Fibroblast of skin of left biceps (primary cell): ENCODE measurements around the gene DMPK.
A peak's percentile ranks its signal among the peaks of the same experiment; 100 is the strongest.
"Not testable (repeated sequence)": the region's sequence is repeated elsewhere in the genome, so short reads cannot be mapped to it uniquely, and the experiment has no call there.

Experiments used
- DNase-seq, 2 experiments: peaks; one replicate each; pipeline ENCODE4 v3.0.0-alpha.2; 2013; ENCODE audit warnings: low read depth in 2 of 2

The DMPK gene

DNA sequence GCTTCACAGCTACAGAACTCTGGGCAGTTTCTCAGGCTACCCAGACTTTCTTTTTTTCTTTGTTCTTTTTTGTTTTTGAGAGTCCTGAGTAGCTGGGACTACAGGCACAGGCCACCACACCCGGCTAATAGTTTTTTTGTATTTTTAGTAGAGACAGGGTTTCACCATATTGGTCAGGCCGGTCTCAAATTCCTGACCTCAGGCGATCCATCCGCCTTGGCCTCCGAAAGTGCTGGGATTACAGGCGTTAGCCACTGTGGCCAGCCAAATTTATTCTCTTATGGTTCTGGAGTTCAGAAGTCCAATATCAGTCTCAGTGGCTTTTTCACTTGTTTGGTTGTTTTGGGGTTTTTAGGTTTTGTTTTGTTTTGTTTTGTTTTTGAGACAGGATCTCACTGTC, 36.7 kb downstream of the DMPK start:
- no peak for DNase-seq

DNA sequence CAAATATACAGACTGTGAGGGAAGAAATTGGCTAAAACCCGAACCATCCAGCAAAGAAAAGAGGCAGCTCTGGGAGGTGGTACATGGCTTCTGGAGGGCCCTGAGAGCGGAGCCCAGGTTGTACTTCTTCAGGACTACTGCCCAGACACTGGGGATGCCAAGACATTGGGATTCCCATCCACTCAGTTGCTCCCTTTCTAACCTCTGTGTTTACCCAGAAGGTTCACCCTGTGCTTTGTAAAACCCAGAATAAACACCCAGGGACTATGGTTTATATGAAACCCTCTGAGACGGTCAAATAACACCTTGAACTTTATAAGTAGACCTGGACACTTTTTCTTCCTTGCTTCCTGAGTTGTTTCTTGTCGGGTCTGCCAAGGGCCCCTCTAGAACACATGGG, 39.3 kb downstream of the DMPK start:
- no peak for DNase-seq

DNA sequence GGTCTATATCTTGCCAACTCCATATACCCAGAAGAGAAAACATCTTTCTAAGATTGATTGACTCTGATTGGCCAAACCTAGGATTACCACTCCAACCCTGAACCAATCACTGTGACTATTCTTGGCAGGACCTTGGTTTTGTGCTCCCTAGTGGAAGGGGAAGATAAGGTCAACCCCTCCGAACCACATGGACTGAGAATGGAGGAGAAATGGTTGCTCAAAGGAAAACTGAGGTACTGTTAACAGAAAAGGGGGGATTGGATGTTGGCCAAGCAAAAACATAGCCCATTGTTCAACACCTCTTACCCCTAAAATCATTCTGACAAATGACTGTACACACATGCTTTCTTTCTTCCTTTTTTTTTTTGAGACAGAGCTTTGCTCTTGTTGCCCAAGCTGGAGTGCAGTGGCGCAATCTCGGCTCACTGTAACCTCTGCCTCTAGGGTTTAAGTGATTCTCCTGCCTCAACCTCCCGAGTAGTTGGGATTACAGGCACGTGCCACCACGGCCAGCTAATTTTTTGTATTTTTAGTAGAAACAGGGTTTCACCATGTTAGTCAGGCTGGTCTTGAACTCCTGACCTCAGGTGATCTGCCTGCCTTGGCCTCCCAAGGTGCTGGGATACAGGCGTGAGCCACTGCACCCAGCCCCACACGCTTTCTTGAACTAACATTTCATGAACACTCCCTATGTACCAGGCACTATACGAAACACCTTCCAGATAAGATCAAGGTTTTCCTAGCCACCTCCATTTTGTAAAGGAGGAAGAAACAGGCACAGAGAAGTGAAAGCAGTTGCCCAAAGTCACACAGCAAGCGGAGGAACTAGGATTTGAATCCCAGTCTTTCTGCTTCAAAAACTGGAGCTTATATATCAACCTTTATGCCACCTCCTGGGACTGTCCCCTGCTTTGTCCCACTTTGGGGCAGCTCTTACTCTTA, 42.5 kb downstream of the DMPK start:
- DNase-seq: no peak

DNA sequence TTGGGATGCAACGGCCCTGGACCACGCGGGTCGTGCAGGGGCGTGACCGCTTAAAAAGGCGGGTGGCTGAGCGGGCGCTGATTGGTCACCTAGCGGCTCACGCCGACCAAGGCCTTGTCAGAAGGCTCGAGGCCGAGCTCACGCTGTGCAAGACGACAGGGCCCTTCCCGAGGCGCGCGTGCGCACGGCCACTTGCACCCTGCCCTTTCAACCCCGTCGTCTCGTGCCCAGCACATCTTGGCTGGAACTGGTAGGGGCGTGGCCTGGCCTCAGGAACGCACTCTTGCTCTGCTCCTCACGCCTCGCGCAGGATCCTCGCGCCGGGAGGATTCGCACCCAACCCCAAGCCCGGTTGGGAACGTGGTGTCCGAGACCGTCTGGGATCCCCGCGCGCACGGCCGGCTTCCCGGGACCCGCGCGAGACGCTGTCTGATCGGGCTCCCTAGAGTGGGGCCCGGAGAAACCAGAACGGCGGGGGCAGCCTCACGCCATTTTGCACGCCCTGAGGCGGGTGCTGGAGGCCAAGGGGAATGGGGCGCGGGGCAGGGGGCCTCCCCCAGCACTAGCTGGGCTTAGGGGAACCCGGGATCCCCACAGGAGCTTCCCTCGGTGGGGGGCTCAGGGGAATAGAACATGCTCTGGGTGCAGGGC, 49.0 kb downstream of the DMPK start, which contains the start of gene MEIOSIN:
Gene MEIOSIN, plus strand, starts transcription at position 280 of the 651 bp plus-strand sequence. CDS start 1,938 bp downstream, outside the sequence.
- DNase-seq: no peak

DNA sequence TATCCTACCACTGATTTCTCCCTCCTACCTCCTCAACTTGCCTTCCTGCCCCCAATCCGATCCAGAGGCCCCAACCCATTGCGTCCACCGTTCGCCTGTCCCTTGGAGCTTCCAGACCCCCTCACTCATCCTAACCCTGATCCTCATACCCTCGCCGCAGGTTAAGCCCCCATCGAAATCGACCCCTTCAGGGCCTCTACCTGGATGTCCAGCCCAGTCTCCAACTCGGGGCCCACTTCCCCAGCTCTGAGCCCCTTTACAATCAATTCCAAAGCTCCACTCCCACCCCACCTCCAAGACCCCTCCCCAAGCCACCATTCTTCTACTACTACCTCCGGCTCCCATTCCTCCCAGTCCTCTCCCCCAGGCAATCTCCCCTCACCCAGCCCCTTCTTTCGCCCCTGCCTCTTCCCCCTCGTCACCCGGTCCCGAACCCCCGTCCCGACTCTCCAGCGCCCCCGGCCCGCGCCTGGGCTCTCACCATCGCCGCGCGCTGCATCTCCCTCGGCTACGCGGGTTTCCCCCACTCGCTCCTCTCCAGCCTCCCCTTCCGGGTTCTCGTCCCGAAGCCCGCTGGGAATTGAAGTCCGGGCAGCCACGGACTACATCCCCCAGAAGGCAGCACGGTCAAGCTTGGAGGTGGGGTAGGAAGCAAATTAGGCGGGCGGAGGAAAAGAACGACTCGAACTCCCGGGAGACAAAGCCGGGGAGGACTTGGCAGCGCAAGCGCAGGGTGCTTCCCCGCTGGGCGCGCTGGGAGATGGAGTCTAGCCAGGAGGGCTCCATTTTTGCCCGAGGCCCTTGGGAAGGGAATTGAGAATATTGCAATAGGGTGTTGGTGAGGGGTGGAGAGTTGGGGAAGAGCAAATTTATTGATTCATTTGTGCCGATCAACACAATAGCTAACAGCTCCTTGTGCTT, 51.7 kb downstream of the DMPK start, which contains the start of gene FBXO46:
Gene FBXO46, minus strand, starts transcription at position 529 of the 921 bp plus-strand sequence. CDS start 17,401 bp downstream, outside the sequence.
- peak; percentile 96 to 97 for DNase-seq

DNA sequence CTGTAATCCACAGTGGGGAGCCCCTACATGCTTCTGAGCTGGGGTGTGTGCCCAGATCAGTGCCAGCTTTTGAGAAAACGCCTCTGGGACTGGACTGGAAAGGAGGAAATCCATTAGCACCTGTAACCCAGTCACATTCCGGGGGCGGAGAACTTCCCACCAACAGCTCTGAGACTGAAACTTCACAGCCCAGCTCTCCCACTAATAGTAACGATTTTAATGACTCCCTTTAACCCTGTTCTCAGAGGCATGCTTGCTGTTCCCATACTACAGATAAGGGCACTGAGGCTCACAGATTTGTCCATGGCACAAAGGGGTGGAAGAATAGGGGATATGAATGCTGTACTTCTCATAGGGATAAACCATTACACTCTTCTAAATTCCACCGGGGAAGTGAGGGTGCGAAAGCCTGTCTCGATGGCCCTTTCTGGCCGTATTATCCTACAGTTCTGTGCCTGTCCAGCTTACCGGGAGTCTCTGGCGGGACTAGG, 52.4 kb downstream of the DMPK start:
- no peak for DNase-seq

DNA sequence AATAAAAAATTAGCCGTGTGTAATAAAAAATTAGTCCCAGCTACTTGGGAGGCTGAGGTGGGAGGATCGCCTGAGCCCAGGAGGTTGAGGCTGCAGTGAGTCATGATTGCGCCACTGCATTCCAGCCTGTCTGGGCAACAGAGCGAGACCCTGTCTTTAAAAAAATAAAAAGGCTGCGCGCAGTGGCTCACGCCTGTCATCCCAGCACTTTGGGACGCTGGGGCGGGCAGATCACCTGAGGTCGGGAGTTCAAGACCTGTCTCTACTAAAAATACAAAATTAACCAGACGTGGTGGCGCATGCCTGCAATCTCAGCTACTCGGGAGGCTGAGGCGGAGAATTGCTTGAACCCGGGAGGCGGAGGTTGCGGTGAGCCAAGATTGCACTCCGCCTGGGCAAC, 53.6 kb downstream of the DMPK start:
- not testable (repeated sequence) for DNase-seq

DNA sequence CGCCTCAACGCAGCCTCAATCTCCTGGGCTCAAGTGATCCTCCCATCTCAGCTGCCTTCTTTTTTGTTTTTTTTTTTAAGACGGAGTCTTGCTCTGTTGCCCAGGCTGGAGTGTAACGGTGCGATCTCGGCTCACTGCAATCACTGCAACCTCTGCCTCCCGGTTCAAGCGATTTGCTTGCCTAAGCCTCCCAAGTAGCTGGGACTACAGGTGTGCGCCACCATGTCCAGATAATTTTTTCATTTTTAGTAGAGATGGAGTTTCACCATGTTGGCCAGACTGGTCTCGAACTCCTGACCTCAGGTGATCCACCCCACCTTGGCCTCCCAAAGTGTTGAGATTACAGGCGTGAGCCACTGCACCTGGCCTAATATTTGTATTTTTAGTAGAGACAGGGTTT, 62.2 kb downstream of the DMPK start:
- DNase-seq: not testable (repeated sequence)
